SIG-M5 (cell line): ENCODE results near the gene TULP4.
"Not testable (repeated sequence)": the region's sequence is repeated elsewhere in the genome, so short reads cannot be mapped to it uniquely, and the experiment has no call there.

Experiments
- DNase-seq: peaks from one replicate; lab custom pipeline; 2025; lab: John Stamatoyannopoulos, UW

The TULP4 gene

DNA sequence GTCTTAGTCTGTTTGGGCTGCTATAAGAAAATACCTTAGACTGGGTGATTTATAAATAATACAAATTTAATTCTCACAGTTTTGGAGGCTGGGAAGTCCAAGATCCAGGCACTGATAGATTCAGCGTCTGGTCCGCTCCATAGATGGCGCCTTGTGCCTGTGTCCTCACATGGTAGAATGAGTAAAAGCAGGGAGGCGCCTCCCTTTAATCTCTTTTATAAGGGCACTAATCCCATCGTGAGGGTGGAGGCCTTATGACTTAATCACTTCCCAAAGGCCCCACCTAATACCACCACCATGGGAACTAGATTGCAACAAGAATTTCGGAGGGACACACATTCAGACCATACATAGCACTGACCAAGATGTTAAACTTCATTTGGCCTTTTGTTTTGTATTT lies 156.4 kb downstream of the TULP4 start:
- DNase-seq: no peak

DNA sequence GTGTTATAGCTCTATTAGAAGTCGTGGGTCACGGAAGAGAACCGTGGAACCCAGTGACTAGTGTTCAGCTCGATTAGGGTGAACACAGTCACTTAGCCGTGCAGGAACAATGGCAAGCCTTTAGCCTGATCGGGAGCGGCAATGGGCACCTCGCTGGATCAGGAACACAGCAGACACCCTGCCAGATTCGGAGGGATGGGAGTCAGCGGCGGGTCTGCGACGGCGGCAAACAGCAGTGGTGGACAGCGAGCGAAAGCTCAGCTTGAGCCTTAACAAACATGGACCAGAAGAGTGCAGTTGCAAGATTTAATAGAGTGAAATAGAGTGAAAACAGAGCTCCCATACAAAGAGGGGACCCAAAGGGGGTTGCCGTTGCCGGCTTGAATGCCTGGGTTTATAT lies 157.8 kb downstream of the TULP4 start:
- DNase-seq: not testable (repeated sequence)

DNA sequence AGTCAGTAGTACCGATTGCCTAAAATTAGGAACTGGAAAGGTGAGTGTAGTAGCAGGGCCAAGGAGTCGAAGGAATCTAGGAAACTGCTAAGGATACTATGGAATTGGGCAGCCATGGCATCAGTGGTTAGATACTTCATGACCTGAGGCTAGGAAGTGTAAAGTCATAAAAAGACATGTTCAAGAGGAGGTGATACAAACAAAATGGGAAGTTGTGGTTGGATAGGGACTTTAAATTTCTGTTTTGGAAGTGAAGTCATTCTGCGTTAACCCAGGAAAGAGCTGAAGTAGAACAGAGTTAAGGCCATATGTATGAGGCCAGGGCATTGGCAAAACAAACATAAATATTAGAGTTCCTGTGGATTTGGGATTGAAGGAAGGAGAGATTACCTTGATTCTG lies 159.1 kb downstream of the TULP4 start:
- DNase-seq: no peak

DNA sequence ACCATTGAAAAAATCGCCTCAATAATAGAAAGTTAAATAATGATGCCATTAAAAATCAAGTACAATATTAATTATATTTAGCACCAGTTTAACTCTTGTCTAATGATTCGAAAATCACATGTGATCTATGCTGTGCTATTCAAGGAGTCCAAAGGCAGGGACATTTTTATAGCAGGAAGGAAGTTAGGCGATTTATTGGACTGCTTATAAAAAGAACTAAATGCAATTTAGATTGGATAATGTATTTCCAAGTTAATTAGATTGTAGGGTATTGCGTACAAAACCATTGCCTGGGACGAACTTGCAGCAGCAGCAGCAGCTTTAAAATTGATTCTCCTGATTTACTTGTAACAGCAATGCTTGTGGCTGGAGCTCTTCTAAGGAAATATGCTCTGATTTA lies 160.2 kb downstream of the TULP4 start:
- DNase-seq: no peak

DNA sequence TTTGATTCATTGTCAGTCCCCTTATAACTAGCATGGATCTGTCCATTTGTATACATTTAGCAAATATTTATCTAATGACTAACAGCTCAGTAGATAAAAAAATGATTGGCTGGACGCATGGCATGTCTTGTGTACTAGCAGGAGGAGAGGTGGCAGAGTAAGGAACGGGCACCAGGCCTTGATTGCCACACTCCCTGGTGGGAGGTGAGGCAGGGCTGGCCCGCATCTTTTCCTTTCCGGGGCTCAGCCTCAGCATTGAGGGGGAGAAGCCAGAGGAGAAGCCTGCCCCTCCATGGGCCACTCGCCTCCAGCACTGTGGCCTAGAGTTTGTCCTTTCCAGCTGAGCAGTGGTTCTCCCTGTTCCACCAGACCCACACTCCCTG lies 162.7 kb downstream of the TULP4 start:
- no peak for DNase-seq

DNA sequence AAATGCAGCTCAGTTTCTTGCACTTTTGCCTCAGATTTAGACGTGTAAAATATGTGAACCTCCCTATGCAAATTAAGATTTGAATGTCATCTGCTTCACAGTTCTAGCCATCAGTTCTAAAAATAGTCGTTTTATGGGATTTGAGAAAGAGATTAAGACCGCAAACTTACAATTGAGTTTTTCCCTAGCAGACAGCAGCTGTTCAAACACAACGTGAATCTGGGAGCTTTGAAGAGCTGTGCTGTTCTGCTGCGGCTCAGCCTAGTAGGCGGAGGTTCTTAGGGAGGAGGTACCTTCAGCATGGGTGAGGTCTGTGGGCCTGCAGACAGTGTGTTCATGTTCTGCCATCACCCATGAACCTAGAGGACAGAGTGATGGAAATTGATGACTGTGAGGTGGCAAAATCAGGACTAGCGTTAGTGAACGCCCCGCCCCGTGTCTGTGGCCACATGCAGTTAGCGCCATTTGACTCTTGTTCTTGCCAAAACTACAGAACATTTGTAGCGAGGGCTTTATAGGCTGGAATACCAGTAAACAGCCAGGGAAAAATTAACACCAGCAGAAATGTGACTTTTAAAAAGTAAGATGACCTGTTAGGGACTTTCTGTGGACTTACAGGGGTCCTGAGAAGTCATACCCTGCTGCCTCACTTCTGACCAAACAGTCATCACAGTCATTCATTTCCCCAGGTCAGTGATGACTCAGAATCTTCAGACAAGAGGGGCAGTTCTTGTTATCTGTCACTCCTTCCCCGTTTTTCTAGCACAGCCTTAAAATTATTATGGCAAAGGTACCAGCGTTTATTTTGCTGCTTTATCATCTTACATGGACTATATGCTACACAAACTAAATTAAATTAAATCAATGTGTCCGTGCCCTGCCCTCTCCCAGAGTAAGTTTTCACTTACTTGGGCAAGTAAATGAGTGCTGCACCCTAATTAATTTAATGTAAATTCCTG lies 163.4 kb downstream of the TULP4 start:
- no peak for DNase-seq

DNA sequence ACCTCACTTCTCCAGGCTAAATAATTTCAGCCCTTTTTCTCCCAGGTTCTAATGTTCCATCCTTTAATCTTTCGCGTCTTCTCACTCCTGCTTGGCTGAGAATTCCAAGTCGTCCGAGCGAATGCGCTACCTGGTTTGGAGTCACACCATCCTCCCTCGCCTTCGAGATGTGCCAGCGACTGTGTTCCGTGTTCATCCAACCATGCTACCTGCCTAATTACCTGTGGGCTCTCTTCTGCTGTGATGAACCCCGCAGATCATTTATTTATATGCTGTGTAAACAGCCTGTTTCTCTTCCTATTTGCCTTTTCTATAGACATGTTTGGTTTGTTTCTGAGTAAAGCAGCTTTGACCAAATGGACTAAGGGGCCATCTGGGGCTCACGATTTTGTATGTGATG lies 164.1 kb downstream of the TULP4 start:
- no peak for DNase-seq

DNA sequence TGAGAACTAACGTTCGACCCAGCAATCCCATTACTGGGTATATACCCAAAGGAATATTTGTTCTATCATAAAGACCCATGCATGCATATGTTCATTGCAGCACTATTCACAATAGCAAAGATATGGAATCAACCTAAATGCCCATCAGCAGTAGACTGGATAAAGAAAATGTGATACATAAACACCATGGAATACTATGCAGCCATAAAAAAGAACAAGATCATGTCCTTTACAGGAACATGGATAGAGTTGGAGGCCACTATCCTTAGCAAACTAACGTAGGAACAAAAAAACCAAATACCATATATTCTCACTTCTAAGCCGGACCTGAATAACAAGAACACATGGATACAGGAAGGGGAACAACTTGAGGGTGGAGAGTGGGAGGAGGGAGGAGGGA lies 165.5 kb downstream of the TULP4 start:
- not testable (repeated sequence) for DNase-seq

DNA sequence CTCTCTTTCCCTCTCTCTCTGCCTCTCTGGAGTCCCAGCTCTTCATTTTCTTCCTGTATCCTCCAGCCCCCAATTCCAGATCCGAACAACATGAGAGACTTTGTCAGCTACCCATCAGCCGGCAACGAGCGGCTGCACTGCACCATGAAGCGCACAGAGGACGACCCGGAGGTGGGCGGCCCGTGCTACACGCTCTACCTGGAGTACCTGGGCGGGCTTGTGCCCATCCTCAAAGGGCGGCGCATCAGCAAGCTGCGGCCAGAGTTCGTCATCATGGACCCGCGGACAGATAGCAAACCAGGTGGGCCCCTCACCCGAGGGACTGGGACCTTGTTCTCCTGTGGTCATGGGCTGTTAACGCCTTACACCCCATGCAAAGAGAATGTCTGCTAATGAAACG lies 168.7 kb downstream of the TULP4 start:
- no peak for DNase-seq

DNA sequence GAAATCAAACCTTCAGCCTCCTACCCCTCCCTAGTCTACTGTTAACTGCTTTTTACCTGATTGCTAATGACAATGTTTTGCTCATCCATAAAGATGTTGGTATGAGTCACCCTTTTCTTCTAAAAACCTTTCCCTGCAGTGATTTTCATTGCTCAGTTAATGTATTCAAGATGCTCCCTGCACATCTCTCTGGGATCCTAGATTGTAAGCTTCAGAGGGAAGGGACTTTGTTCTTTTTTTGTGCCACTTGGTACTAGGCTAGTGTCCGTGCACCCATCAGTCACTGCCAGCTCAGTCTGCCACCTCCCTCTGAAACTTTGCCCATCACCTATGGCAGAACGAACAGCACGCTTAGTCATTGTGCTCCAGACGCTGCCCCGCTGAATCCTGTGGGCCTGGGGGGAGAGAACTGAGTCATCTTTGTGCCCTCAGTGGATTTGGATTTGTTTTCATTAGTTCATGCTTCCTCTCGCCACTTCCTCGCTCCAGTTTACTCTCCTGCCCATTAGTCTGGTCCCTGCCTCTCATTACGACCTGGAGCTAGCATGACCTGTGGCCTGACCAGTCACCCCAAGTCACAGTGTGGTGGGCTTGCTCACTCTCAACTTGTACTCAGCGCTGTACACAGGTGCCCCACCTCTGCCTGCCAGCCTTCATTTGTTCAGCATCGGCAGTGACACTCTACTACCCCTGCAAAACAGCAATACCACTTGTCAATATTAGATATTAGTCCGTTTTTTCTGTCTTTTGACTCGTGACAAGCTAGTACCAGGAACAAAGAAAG lies 169.6 kb downstream of the TULP4 start:
- DNase-seq: no peak

DNA sequence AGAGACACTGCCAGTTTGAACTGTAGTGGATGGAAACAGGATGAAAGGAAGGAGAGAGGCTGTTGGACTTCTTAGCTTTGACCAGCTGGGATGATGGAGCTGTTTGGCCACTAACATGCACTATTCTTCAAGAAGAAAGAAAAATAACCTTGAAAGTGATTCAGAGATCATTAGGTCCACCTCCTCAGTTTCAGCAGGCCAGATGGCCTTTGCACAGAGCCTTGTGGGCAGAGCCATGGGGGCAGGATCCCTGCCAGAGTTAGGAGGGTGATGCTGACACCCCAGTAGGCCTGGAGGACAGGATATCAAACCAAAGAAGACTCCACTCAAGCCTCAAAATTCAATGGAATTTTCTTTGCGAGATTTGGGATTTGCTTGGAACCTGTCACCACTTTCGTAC lies 173.2 kb downstream of the TULP4 start:
- DNase-seq: no peak

DNA sequence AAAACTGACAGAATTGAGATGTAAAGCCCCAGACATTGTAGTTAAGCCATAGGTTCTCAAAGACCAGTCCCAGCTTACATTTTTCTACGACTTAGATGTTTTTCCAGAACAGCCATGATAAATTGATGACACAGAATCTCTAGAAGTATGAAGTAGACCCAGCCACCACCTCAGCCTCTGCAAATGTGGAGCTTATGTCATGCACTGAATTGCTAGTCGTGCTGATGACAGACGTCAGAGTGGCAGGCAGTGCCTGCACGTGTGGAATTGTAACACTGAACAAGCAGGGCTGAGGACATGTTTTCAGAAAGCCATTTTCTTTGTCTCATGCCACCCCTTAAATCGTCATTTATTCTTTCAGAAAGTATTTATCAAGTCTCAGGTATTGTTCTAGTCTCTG lies 175.2 kb downstream of the TULP4 start:
- DNase-seq: no peak

DNA sequence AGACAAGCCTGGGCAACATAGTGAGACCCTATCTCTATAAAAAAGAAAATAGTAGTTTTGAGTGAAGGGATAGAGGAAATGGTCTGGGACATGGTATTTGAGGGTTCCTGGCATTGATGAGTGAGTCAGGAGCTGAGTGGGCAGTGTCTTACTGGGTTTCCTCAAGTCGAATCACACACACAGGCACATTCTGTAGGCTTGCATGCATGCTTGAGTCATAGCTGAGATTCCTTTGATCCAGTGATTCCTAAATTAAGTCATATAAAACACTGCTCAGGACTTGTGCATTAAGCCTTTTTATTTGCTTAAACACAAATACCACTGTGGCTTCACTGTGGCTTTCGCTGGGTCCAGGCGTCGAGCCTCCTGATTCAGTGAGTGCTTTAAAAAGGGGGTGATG lies 175.8 kb downstream of the TULP4 start:
- no peak for DNase-seq

DNA sequence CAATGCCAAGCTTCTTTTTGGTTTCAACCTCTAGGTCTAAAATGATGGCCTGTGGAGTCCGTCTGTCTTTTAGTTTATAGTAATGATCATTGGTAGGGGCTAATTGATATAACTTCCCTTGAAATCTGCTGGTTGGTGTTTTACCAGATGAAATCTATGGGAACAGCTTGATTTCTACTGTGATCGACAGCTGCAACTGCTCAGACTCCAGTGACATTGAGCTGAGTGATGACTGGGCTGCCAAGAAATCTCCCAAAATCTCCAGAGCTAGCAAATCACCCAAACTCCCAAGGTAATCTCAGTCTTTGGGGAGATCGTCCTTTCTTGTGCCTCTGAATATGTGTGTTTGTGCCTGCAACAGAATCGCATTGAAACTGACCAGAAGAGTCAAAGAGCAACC lies 177.2 kb downstream of the TULP4 start:
- no peak for DNase-seq

DNA sequence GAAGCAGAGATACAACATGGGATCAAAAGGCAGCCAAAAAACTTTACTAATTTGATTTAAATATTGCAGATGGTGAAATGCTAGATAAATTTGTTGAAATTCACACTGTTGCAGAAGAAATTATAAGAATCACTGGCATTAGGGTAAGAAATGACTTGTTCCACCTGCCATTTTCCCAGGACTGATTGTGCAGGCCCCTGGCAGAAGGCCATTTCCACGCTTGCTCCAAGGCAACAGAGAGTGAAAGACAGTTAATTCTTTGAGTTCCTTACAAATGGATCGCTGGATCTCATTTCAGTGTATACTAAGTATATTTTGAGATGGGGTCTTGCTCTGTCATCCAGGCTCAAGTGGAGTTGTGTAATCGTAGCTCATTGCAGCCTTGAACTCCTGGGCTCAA lies 180.6 kb downstream of the TULP4 start:
- DNase-seq: no peak

DNA sequence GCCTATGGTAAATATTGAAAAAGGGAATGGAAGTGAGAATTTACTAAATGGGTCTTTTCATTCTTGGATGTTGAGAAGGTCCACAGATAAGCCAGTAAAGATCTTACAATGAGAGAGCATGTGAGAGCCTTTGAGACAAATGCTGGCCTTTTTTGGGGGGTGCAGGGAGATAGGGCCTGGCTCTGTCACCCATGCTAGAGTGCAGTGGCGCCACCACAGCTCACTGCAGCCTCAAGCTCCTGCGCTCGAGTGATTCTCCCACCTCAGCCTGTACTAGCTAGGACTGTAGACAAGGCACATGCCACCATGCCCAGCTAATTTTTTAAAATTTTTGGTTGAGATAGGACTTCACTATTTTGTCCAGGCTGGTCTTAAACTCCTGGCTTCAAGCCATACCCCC lies 184.4 kb downstream of the TULP4 start:
- DNase-seq: no peak

DNA sequence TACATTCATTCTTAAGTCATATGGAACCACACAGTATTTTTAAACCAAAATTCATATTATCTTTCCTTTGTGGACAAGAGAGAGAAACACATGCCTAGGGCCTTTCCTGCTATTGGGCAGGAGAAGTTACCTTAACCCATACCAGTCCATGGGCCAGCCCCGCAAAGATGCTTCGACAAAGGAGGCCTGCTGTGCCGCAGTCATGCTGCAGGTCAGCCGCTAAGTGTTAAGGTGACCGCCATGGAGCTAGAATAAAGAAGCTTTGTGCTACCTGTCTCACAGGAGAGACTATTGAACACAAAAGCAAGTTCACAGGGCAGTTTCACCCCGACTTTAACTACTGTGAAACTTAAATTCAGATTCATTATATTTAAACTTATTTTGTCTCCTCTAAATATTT lies 185.4 kb downstream of the TULP4 start:
- no peak for DNase-seq

DNA sequence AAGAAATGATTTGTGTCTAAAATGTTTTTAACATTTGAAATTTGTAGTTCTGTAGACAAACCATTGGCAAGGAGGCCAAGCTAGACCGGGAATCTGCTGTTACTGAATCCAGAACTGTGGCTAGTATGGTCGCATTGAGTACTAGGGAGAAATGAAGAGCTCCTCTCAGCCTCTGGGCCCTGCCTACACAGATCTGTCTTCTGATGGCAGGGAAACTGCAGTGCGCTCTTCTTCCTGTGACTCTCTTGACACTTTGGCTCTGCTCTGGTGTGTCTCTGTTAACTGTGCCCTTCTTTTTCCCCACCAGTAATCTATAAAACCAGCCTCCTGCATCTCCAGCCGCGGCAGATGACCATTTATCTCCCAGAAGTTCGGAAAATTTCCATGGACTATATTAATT lies 186.1 kb downstream of the TULP4 start:
- no peak for DNase-seq

DNA sequence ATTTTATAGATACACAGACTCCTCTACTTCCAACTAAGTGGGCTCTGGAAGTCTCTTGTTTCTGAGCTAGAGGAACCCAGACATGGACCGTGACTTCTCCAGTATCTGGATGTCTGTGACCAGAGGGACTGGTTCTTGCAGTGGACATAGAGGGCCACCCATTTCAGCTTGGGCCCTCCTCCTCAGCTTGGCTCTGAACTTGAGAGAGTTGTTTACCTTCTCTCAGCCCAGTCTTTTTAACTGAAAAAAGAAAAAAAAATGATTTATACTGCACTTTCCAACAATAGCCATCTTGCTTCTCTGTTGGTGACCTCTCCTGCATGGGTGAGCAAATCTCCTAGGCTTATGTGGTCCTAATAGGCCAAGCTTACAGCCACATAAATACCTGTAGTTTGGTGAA lies 187.3 kb downstream of the TULP4 start:
- DNase-seq: no peak

DNA sequence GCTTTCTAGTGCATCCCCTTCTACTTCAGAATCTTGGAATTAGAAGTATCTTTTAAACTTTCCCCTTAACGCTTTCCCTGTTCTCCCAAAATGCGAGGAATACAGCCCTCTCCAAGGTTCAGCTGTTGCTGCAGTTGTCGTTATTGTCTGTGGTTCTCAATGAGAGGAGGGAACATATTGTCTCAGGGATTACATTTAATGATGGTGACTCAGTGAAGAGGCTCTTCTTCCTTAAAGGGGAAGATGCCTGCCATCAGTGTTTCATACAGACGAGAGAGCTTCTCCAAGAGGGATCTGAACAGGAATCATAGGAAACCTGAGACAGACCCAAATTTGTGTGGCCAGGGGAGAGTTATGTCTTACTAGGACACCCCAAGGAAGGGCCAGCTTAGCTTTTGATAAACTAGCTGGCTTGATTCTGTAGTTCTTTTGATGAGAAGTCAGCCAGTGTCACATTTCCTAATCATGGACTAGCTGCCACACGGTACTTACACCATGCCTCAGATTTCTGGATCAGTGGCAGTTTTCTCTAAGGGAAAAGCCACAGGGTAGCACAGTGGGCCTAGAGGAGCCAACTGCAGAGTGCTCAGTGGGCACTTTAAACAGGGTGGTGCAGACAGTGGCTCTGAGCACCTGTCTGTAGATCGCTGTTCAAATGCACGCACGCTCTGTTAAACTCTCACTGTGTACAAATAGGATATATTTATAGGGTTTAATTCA lies 187.9 kb downstream of the TULP4 start:
- no peak for DNase-seq

DNA sequence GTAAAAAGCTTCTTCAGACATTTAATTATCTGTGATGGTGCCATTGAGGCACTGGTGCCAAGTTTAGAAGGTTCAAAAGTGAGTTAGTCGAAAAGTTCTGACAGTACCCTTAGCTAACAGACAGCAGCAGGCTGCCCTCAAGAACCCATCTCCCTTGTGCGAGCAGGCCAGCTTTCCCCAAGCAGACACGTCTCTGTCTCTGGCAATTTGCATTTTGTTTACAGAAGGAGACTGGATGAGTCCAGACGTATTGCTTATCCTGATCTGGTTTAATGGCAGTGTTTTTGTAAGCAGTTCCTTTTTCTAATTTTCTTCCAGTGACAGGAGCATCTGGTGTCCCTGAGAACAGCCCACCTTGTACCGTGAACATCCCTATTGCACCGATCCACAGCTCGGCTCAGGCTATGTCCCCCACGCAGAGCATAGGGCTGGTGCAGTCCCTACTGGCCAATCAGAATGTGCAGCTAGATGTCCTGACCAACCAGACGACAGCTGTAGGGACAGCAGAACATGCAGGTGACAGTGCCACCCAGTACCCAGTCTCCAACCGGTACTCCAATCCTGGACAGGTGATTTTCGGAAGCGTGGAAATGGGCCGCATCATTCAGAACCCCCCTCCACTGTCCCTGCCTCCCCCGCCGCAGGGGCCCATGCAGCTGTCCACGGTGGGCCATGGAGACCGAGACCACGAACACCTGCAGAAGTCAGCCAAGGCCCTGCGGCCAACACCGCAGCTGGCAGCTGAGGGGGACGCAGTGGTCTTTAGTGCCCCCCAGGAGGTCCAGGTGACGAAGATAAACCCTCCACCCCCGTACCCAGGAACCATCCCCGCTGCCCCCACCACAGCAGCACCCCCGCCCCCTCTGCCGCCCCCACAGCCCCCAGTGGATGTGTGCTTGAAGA lies 189.3 kb downstream of the TULP4 start:
- no peak for DNase-seq
